Heart right ventricle (tissue), 16 donors: Measurements from ENCODE around the gene IMPA2. TPM values are rescaled to one million over a fixed set of nuclear protein-coding genes. Genes with fewer than 3 reads are reported as not detected.

Source experiments
- ATAC-seq, 8 donors: fragments of 200-7000 bp; cut with Tn5 transposase; one replicate each; pipeline ENCODE4 v1.9.1; 2020; ENCODE audit warnings: mild to moderate bottlenecking in 8 of 8, moderate library complexity in 8 of 8, moderate number of reproducible peaks in 1 of 8
- DNase-seq, 2 donors: peaks; one replicate each; pipeline ENCODE4 v3.0.0-alpha.2; 2020
- H3K27ac ChIP-seq, 10 donors: fragments of 200-600 bp; sonication (generic) in 2 of 10; one replicate each; pipeline versions ENCODE4 v1.5.0 to v1.8.0; 2020 to 2022; ENCODE audit warnings: mild to moderate bottlenecking in 3 of 10
- H3K27me3 ChIP-seq, 7 donors: fragments of 200-600 bp; one replicate each; pipeline ENCODE4 v1.8.0; 2021 to 2022; ENCODE audit warnings: mild to moderate bottlenecking in 2 of 7
- H3K36me3 ChIP-seq, 9 donors: fragments of 200-600 bp; sonication (generic) in 1 of 9; one replicate each; pipeline versions ENCODE4 v1.5.0 to v1.8.0; 2020 to 2022; ENCODE audit warnings: mild to moderate bottlenecking in 2 of 9
- H3K4me1 ChIP-seq, 9 donors: fragments of 200-600 bp; sonication (generic) in 1 of 9; one replicate each; pipeline versions ENCODE4 v1.5.0 to v1.8.0; 2020 to 2022; ENCODE audit warnings: mild to moderate bottlenecking in 4 of 9
- H3K4me3 ChIP-seq, 10 donors: fragments of 200-600 bp; sonication (generic) in 2 of 10; one replicate each; pipeline versions ENCODE4 v1.5.0 to v1.8.0; 2020 to 2022; ENCODE audit warnings: mild to moderate bottlenecking in 7 of 10, moderate library complexity in 2 of 10
- H3K9me3 ChIP-seq, 11 donors: fragments of 200-600 bp in 10 of 11; sonication (generic) in 2 of 11; one replicate each; pipeline versions ENCODE4 v1.5.0 to v1.8.0; 2013 to 2022; ENCODE audit warnings: mild to moderate bottlenecking in 2 of 11, control low read depth in 1 of 11, moderate library complexity in 1 of 11
- WGBS, 2 donors: extraction: QIAGEN DNeasy Blood & Tissue Kit; methylation state at CpG; one replicate each; pipeline ENCODE4 v1.1.7; 2013; ENCODE audit warnings: inconsistent platforms in 1 of 2; 5-methylcytosine and 5-hydroxymethylcytosine counted together
- intact Hi-C, 10 donors: fragments of 100-400 bp; cut with DNase I; formaldehyde crosslinking; loops; one replicate each; pipeline versions ENCODE4 v1.11.1 to v1.14.2; 2022
- polyA plus RNA-seq, 2 donors: library from polyadenylated mRNA; stranded (reverse); fragments of 200-250 nt; gene quantifications; one replicate each; pipeline ENCODE4 v1.2.3, GENCODE V29; 2013
- total RNA-seq, 10 donors: library from RNA; stranded (reverse); fragmentation: NEBNext Ultra II Directional in 3 of 10; extraction: Animal tissue kit (Norgen Biotek cat#: 25700) in 3 of 10; gene quantifications; one replicate each; pipeline versions ENCODE4 v1.2.1 to v1.2.4, GENCODE V29; 2021 to 2023
- TF ChIP-seq, protein P1 (sequence below), 9 donors: fragments of 200-600 bp; sonication (generic) in 2 of 9; IDR thresholded peaks; one replicate each; pipeline versions ENCODE4 v1.5.0 to v1.8.0; 2021 to 2022; ENCODE audit warnings: antibody characterized with exemption in 9 of 9, mild to moderate bottlenecking in 5 of 9, moderate library complexity in 1 of 9
- donor health status: Arrhythmogenic right ventricular cardiomyopathy.
- donor health status: ischemic (EF 13 %, LVEDD 7.1; RV severe dilation, severe dysfunction).
- donor health status: healthy with polysubstance abuse.
- donor health status: DM: no; HTN: yes; CAD: no.
- donor health status: DM: no; HTN: no; CAD: no.
- donor health status: ischemic (EF 25% LVEDD 6.9; RV normal size, moderate dysfunction).
- donor health status: ischemic (EF 25% LVEDD 5.7; RV mildly dilated, moderate dysfunction).
- donor health status: healthy.
- donor health status: DM: yes; HTN: yes; CAD: no.
- donor health status: Ischemic cardiomyopathy.
- donor health status: ischemic (EF 35%, LVEDD 5.7; RV mildly dilated, moderate dysfunction).
- donor health status: nonischemic (EF 11% LVEDD 7.7; RV severe dilation, severe dysfunction).
- donor health status: DM: yes; HTN: yes; CAD: no.
- donor health status: PGD.
- donor health status: ischemic (EF 29% LVEDD 5.4; RV normal size, mild dysfunction).
- donor health status: nonischemic (EF 23%, LVEDD 6.1; RV moderate dilation, normal function).

The IMPA2 gene
- total and polyA plus RNA-seq, 12 donors = 17.6 to 79.6 (median 32.2) TPM

GRCh38 chr18:11980163-11980493 is 1.2 kb upstream of the IMPA2 start:
- H3K36me3 ChIP-seq = no peaks in the 10 kb centered on the region
- intact Hi-C loops = loop anchor here in 9 of 10 donors (1.0 to 10.0 kb wide), 7 partner anchors 33 to 129 kb away; partner anchors contain the start of genes CHMP1B (in 2 of the 9) and MPPE1 (in 1 of the 9)
- no peak for DNase-seq

DNA sequence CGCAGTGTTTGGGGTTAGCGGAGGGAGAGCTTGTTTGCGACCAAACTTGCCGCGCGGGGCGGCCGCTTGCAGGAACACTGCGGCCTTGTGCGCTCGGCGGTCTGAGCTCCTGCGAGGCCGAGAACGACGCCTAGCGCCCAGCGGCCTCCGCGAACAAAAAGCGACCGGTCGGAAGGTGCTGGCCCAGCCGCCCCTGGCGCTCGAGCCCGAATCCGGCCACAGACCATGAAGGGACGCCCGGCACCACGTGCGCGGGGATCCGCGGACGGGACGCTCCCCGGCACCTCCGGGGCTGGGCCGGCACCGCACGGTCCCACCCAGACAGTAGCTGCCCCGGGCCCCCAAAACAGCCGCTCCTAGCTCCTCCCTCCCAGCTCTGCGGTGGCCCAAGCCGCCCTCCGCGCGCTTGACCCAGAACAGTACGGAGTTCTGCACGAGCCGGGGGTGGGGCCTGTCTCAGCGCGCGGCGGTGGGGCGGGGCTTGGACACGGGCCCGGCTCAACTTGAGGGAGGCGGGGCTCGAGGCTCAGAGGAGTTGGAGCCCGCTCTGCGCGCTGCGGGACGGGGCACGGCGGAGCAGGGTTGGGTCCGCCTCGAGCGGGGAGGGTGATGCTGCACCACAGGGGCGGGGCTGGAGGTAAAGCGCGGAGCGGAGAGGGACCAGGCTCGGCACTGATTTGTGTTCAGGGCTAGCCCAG is 664 bp upstream of the IMPA2 start:
- Histone ChIP-seq H3K9me3 (no peaks in the 10 kb centered on the region), H3K4me3 (peak overlapping the region; percentile 31 to 95 (median 88)), H3K36me3 (no peaks in the 10 kb centered on the region), H3K27me3 (no peaks in the 10 kb centered on the region), H3K4me1 (peaks cover 0 to 50% (median 30%) of the 10 kb centered on the region in 9 donors), H3K27ac (peak overlapping the region; percentile 93 to 98 (median 96))
- intact Hi-C loops = loop anchor here in 9 of 10 donors (1.0 to 10.0 kb wide), 7 partner anchors 33 to 130 kb away; partner anchors contain the start of genes CHMP1B (in 2 of the 9) and MPPE1 (in 1 of the 9)
- WGBS, 2 donors = 0 to 1% methylated on average over 62 to 76 of the region's 76 CpGs
- DNase-seq (peak; percentile 96 to 99), ATAC-seq (peak; percentile 89 to 97 (median 94))
- TF ChIP-seq, protein P1, sequence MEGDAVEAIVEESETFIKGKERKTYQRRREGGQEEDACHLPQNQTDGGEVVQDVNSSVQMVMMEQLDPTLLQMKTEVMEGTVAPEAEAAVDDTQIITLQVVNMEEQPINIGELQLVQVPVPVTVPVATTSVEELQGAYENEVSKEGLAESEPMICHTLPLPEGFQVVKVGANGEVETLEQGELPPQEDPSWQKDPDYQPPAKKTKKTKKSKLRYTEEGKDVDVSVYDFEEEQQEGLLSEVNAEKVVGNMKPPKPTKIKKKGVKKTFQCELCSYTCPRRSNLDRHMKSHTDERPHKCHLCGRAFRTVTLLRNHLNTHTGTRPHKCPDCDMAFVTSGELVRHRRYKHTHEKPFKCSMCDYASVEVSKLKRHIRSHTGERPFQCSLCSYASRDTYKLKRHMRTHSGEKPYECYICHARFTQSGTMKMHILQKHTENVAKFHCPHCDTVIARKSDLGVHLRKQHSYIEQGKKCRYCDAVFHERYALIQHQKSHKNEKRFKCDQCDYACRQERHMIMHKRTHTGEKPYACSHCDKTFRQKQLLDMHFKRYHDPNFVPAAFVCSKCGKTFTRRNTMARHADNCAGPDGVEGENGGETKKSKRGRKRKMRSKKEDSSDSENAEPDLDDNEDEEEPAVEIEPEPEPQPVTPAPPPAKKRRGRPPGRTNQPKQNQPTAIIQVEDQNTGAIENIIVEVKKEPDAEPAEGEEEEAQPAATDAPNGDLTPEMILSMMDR (IDR thresholded peaks at IDR 0.05) = peak in 4 of 9 donors; percentile 11 to 46 (median 44)

More at GRCh38 chr18:11980163-11980493, 1.2 kb upstream of the IMPA2 start:
- peaks cover 0 to 44% (median 25%) of the 10 kb centered on the region in 9 donors for H3K4me1 ChIP-seq
- H3K27ac ChIP-seq = peak overlapping the region; percentile 93 to 98 (median 96)
- no peaks in the 10 kb centered on the region for H3K9me3 ChIP-seq
- 5 to 8% methylated on average over 11 of the region's 11 CpGs for WGBS, 2 donors
- TF ChIP-seq, protein P1 (IDR thresholded peaks at IDR 0.05) = no peak
- H3K4me3 ChIP-seq = peak overlapping the region; percentile 31 to 95 (median 88)
- ATAC-seq = no peak
- H3K27me3 ChIP-seq = no peaks in the 10 kb centered on the region

- TF ChIP-seq, protein P1 (IDR thresholded peaks at IDR 0.05) = no peak
- no peaks in the 10 kb centered on the region for H3K36me3 ChIP-seq
- peak overlapping the region; percentile 77 to 95 (median 88) for H3K4me3 ChIP-seq
- H3K27me3 ChIP-seq = no peaks in the 10 kb centered on the region
- 1% methylated on average over 64 to 71 of the region's 71 CpGs for WGBS, 2 donors
- H3K9me3 ChIP-seq = no peaks in the 10 kb centered on the region
- peak in 1 of 2 donors; percentile 60 for DNase-seq
- peak overlapping the region; percentile 63 to 98 (median 94) for H3K27ac ChIP-seq
- H3K4me1 ChIP-seq = peaks cover 0 to 61% (median 35%) of the 10 kb centered on the region in 9 donors
- intact Hi-C loops = loop anchor here in 8 of 10 donors (1.0 to 10.0 kb wide), 7 partner anchors 34 to 131 kb away; partner anchors contain the start of genes CHMP1B (in 2 of the 8) and MPPE1 (in 1 of the 8)
- peak in 3 of 8 donors; percentile 1 to 4 (median 3) for ATAC-seq
Measured at GRCh38 chr18:11981543-11982366, 448 bp downstream of the IMPA2 start.

- TF ChIP-seq, protein P1 (IDR thresholded peaks at IDR 0.05) = no peak
- DNase-seq (no peak), ATAC-seq (no peak)
- intact Hi-C loops = loop anchor here in 4 of 10 donors (5.0 to 10.0 kb wide), 3 partner anchors 36 to 128 kb away; partner anchors contain the start of gene CHMP1B (in 1 of the 4)
- Histone ChIP-seq H3K9me3 (no peaks in the 10 kb centered on the region), H3K36me3 (no peaks in the 10 kb centered on the region), H3K27me3 (no peaks in the 10 kb centered on the region), H3K4me1 (peaks cover 0 to 73% (median 42%) of the 10 kb centered on the region in 9 donors), H3K27ac (peak overlapping the region in 6 of 10 donors; percentile 2 to 98 (median 93)), H3K4me3 (peak overlapping the region in 8 of 10 donors; percentile 82 to 95 (median 91))
- WGBS, 2 donors = 72 to 86% methylated on average over 4 of the region's 4 CpGs
Measured at GRCh38 chr18:11982981-11983380, 1.7 kb downstream of the IMPA2 start.
